GM19193 (cell line): ENCODE data around the gene XPO5.

ENCODE experiments used
- POLR2A ChIP-seq: IDR thresholded peaks from 4 replicates; pipeline ENCODE4 v1.6.1; 2011; ENCODE audit not compliant: insufficient read depth, insufficient read length; ENCODE audit errors: extremely low read depth

The XPO5 gene

DNA sequence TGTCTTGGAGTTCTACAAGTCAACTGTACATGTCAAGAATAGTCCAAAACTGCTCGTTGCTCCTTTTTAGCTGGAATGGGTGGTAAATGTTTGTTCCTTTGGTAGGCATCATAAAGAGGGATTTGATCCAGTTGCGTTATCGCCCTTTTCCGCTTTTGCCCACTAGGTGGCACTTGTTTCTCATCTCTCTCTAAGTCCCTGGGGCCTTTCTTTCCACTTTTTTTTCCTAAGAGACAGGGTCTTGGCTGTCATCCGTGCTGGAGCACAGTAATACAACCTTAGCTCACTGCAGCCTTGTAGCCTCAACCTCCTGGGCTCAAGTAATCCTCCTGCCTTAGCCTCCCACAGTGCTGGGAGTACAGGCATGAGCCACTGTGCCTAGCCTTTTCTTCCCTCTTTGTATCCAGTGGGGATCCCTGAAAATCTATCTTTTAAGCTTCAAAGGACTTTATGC, 32.5 kb upstream of the XPO5 start:
- no peak for TF ChIP-seq POLR2A

DNA sequence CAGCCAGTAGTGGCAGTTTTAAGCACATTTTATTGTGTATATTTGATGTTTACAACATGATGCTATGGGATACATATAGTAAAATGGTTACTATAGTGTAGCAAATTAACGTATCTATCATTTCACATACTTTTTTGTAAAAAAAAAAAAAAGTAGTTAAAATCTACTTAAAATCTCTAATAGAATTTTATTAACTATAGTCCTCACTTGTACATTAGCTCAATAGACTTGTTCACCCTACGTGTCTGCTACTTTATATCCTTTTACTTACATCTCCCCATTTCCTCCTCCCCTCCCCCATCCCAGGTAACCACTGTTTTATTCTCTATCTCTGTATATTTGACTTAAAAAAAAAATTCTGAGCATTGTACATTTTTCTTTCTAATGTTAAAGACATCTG, 30.2 kb upstream of the XPO5 start:
- TF ChIP-seq POLR2A: no peak

DNA sequence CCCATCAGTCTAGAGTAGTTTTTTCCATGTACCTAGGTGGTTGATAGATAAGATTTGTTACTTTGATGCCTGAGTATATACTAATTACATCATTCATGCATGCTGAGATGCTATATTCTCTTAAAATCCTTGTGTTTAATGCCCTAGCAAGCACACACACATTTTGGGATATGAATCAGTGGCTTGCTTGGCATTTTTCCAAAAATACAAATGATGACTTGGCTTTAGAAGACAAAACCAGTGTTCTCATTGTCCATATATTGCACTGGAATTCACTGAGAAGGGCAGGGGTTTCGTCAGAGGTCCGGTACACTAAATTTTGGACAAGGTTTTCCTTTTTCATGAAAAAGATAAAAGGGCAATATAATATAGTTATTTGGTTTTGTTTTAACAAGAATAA, 28.3 kb upstream of the XPO5 start:
- no peak for TF ChIP-seq POLR2A

DNA sequence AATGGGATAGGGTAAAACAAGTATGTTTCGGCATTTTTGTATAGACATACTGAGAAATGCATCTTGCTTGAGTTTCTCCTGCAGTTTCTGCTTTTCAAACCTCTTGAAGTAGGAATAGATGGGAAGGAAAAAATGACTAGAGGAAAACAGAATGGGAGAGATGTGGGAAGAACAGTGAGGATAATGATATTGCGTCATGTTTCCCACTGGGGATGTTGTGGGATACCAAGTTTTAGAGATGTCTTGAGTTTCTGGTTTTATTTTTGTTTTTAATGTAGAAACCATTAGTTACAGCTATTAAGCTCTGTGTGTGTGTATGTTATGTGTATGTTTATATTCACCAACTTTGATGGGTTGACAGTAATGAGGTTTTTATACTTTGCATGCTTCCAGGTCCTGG, 24.8 kb upstream of the XPO5 start:
- TF ChIP-seq POLR2A: no peak

DNA sequence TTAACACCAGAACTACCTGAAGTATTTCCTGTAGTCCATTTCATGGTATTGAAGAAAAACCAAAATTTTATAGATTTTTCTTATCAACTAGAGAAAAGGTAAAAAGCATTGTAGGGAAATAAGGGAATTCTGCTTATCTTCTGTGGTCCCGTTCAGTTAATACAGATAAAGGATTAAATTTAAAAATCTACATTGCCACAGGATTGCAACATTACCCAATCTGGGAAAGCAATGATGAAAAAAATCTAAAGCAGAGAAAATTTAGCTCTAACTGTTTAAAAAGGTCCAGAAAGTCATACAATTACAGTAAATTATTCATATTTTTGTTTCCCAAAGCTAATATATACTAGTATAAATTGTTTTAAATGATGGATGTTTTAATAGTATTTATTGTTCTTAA, 18.1 kb upstream of the XPO5 start:
- TF ChIP-seq POLR2A: no peak

DNA sequence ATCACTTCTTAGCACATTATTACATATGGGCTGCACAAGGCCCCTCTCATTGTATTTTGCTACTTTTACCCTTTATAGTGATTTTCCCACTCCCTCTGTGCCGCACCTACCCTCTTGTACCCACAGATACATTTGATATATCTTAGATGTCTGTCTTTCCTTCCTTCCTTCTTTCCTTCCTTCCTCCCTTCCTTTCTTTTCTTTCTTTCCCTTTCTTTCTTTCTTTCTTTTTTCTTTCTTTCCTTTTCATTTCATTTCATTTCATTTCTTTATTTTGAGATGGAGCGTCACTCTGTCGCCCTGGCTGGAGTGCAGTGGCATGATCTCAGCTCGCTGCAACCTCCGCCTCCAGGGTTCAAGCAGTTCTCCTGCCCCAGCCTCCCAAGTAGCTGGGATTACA, 12.4 kb upstream of the XPO5 start:
- no peak for TF ChIP-seq POLR2A

DNA sequence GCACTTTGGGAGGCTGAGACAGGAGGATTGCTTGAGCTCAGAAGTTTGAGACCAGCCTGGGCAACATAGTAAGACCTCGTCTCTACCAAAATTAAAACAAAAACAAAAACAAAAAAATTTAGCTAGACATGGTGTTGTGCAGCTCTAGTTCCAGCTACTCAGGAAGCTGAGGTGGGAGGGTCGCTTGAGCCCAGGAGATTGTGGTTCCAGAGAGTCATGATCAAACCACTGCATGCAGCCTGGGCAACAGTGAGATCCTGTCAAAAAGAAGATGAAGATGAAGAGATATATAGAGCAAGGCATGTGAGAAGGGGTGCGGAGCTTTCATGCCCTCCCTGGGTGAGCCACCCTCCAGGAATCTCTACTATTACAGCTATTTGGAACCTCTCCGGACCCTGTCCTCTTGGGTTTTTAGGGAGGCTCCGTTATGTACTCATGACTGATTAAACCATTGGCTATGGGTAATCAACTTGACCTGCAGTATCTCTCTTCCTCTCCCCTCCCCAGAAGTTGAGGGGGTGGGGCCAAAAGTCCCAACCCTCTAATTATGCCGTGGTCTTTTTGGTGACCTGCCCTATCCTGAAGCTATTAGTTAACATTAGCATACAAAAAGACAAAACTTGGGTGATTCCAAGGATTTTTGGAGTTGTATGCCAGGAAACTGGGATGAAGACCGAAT, 9.2 kb upstream of the XPO5 start:
- TF ChIP-seq POLR2A: no peak

DNA sequence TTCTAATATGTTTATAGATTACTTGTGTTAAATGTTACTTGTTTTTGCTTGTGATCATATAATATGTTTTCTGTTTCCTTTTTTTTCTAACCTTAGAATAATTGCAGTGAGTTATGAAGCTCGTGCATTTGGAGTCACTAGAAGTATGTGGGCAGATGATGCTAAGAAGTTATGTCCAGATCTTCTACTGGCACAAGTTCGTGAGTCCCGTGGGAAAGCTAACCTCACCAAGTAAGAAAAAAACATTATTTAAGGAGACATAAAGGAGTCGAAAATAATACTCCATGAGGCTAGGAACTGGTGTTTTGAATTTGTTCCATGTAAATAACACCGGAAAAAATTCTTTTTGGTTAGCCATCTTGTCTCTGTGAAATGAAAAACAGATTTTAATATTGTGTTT, 7.1 kb upstream of the XPO5 start:
- TF ChIP-seq POLR2A: no peak

DNA sequence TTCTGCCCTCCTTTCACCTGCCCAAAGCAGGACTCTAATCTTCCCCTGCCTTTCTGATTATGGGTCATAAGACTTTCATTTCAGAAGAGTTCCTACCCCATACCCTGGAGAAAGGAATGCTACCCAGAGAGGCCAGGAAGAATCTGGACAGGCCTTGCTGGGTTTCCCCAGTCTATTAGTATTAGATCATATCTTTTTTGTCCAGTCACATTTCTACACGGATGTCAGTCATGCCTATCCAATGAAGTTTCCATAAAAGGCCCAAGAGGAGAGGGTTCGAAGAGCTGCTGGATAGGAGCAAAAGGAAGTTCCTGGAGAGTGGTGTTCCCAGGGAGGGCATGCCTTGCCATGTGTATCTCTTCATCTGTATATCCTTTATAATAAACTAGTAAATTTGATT, 3.3 kb upstream of the XPO5 start:
- no peak for TF ChIP-seq POLR2A

DNA sequence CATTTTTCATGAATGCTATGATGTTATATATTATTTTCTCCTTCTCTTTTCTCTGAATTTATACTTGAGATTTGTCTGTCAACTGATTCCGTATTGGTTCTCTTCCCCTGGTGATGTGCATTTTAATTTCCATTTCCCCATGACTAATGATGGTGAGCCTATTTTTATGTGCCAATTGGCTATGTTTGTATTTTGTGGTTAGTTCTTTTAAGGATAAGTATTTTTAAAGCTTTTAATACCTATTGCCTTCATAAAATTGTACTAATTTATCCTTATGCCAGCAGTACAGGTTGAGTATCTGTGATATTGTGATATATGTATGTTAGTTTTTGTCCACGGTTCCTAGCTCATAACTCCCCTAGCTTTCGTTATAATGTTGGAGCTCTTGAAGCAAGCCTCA, 2.9 kb upstream of the XPO5 start:
- TF ChIP-seq POLR2A: no peak

DNA sequence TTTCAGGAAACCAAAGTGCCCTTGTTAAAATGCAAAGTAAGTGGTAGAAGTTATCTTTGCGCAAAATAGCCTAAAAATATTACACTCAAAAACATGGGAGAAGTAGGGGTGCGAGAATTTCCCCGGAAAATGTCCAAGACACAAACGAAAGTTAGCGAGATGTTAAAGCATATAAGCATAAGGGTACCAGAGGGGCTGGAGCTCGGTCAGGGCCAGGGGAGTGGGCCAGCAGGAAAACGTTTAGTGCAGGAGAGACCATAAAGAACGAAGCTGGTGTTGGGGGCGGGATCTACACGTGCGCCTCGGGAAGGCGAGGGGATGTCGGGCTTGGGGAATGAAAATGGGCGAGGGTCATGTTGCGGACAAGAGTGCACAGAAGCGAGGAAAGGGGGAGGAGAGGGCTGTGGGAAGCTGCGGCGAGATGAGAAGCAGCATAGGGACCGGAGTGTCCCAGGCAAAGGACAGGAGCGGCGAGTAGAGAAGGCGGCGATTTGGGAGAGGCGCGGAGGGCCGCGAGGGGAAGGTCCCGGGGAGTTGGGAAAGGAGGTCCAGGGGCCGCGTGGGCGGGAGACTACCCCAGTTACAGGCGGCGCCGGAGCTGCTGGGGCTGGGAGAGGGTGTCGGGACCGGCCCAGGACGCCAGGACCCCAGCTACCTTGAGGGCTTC, 600 bp downstream of the XPO5 start:
- TF ChIP-seq POLR2A: no peak

DNA sequence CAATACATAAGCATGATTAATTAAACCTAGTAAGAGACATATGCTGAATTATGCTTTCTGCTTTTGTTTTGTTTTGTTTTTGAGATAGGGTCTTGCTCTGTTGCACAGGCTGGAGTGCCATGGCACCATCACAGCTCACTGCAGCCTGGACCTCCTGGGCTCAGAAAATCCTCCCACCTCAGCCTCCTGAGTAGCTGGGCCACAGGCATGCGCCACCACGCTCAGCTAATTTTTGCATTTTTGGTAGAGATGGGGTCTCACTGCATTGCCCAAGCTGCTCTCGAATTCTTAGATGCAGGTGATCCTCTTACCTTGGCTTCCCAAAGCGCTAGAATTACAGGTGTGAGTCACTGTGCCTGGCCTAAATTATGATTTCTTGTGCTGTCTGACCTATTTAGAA, 3.8 kb downstream of the XPO5 start:
- TF ChIP-seq POLR2A: no peak

DNA sequence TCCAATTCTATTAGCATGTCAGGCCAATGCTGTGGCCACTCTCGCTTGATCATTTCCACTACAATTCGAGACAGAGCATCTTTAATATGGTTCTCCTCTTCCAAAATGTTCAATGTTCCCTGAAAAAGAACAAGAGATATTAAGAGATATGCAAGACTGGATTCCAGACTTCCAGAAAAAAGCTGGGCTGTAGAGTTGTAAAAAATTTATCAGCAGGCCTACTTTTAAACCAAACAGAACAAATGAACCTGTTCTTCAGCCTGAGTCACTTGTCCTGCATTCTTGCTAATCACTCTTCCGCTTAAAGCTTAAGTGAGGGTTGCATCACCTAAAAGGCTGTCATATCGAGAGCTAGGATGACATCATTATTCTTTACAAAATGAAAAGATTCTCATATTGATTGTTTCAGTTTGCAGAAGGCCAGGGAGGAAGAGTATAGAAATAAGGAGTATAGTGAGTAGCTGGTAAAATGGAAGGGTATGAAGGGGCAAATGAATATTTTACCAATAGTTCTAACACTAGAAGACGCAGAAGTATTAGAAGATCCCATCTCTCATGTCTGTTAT, 4.9 kb downstream of the XPO5 start:
- TF ChIP-seq POLR2A: no peak

DNA sequence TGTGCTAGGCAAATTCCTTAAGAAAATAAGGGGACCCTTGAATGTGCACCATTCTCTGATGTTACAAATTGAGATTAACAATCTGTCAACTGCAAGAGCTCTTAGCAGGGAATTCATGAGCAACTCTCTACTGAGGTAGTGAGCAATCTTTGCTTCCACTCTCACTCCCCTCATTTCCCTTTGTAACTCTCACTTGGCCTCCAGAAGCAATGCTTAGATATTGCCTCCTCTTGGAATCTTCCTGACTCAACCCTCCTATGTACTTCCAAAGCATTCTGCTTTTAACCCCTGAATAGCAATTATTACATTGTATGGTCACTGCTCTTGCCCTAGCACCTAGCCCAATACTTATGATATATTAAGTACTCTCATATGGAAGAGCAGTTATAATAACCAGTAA, 16.5 kb downstream of the XPO5 start:
- no peak for TF ChIP-seq POLR2A

DNA sequence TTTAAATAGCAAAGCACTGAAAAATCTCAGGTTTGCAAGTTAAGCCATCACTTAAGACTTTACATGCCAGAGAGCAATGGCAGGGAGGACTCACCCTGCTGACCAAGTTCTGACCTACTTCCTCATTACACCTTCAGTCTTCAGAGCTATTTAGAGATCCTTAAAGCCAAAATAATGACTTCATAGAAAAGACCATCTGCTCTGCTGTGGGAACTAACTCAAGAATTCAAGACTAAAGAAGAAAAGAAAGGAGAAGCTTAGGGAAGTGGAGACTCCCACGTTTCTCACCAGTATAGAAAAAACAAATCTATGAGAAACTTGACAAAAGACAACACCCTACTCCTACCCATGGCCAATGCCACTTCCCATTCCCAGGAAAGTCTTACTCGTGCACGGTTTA, 28.6 kb downstream of the XPO5 start:
- no peak for TF ChIP-seq POLR2A

DNA sequence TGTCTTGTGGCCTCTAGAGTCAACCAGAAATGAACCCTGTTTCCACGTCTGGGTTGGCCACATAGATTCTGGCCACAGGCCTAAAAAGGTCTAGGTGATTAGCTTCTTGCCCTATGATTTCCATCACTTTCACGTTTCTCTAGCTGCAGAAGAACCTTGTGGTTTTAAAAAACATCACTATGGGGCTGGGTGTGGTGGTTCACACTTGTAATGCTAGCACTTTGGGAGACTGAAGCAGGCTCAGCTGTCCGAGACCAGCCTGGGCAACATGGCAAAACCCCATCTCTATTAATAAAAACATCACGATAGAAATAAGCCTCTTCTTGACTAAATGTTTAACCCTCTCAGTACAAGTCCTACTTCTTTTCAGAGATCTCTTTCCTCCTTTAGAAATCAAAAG, 31.4 kb downstream of the XPO5 start:
- TF ChIP-seq POLR2A: no peak
